GM12891 (cell line): ENCODE results near the gene ADCYAP1. TPM values are rescaled to one million over a fixed set of nuclear protein-coding genes. Genes with fewer than 3 reads are reported as not detected.
"Not testable (repeated sequence)": the region's sequence is repeated elsewhere in the genome, so short reads cannot be mapped to it uniquely, and the experiment has no call there.

Experiments used
- DNase-seq: peaks from one replicate; pipeline ENCODE4 v3.0.0; 2011; ENCODE audit warnings: low spot score; ENCODE audit not compliant: insufficient read length
- FAIRE-seq: peaks from 2 replicates; lab custom pipeline; 2011; peaks lifted over from hg19 to GRCh38; lab: Jason Lieb, UNC
- PAX5 ChIP-seq: IDR thresholded peaks from 2 replicates; pipeline ENCODE4 v1.6.1; 2011; ENCODE audit warnings: low read length, moderate library complexity, mild to moderate bottlenecking; ENCODE audit not compliant: insufficient read depth, severe bottlenecking
- POLR2A ChIP-seq: IDR thresholded peaks from 2 replicates; pipeline ENCODE4 v1.6.1; 2011; ENCODE audit warnings: low read depth, low read length, control low read depth
- POLR2AphosphoS5 ChIP-seq: IDR thresholded peaks from 2 replicates; pipeline ENCODE4 v1.6.1; 2011; ENCODE audit warnings: low read depth, low read length, control low read depth
- POU2F2 ChIP-seq: IDR thresholded peaks from 2 replicates; pipeline ENCODE4 v1.6.1; 2011; ENCODE audit warnings: low read depth, mild to moderate bottlenecking, control low read depth, low read length, moderate library complexity
- SPI1 ChIP-seq: IDR thresholded peaks from 2 replicates; pipeline ENCODE4 v1.6.1; 2011; ENCODE audit warnings: low read depth, low read length, control low read depth
- TAF1 ChIP-seq: IDR thresholded peaks from 2 replicates; pipeline ENCODE4 v1.6.1; 2011; ENCODE audit warnings: low read depth, low read length, control low read depth
- polyA plus RNA-seq: library from polyadenylated mRNA; unstranded; fragments of >200 nt; gene quantifications from one replicate; pipeline ENCODE4 v1.2.1, GENCODE V29; 2012; ENCODE audit warnings: low read depth, missing spikeins, inconsistent platforms; ENCODE audit not compliant: missing spikeins

ADCYAP1 gene
- not detected for polyA plus RNA-seq

DNA sequence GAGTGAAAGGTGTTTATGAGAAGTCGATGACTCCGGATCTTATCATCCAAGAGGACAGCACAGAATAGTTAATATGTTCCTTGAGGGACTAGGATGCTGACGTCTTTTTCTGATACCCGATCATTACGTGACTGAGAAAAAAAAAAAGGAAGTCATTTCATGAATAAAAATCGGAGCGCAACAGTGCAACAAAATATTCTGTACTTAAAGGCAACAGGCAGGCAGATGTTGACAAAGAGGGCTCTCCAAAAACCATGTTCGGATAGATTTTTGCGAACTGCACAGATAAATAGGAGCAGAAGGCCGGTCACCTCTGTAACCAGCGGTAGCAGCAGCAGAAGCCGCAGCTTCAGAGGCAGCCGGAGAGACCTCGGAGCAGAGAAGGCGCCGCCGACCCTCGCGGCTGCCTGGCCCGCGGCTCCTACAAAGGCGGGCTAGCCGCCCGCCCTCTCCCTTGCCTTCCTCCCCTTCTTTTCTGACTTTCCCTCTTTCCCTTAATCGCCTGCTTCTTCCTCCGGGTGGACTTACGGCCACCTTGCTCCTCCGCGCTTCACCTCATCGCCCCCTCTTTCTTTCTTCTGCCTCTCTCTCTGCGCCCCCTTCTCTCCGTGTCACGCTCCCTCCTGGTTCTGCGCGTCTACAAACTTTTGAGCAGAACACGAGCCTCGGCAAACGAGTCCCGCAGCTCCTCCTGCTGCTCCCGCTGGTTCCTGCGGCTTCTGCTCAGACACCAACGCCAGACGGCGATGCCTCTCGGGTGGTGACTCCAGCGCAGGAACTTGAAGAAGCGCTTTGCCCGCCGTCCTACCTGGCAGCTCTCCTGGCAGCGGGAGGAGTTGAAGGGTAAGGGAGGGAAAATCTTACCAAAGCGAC lies at the start of gene ADCYAP1:
ADCYAP1 (plus strand) TSS at position 654 of the 873 bp plus-strand sequence. CDS start 516 bp downstream, outside the sequence.
- FAIRE-seq (no peak), DNase-seq (no peak)
- TF ChIP-seq POU2F2 (no peak), TAF1 (no peak), POLR2A (no peak), PAX5 (no peak), POLR2AphosphoS5 (no peak), SPI1 (no peak)

DNA sequence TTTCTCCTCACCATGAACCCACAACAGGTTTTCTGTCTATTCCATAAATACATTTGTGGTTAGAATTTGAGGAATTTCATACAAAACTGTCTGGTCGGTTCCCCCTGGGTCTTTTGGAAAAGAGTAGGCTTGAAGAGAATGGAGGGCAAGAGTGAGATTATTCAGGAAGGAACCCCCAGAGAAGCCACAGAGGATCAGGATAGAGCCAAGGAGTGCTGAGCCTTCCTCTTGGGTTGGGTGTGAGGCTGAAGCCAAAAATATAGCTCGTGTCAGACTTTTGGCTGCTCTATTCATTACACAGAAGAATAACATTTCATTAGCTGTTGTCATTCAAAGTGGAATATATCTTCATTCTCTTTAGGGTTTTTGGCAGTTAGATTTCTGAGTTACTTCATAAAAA lies 46.7 kb upstream of the ADCYAP1 start:
- TF ChIP-seq SPI1 (no peak), PAX5 (no peak), POLR2AphosphoS5 (no peak), TAF1 (no peak), POU2F2 (no peak), POLR2A (no peak)
- no peak for FAIRE-seq
- DNase-seq, result no peak

DNA sequence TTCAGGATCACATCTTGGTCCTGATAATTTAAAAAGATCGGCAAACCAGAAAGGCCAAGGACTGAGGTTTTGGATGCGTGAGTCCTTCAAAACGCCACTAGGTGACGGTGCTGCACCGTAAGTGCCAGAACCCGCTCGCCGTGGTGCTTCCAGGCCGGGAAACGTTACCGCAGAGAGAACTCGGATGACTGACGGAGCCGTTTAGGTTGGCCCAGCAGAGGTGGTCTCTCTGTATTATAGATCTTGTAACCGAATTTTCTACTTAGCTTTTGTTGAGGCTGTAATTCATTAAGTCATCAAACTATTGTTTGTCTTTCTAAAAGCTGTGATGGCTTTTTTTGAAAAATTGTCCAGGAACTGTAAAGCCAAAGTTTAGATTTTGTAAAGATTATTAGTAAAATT lies 39.8 kb upstream of the ADCYAP1 start:
- DNase-seq (peak; percentile 42), FAIRE-seq (peak; percentile 89)
- TF ChIP-seq TAF1 (no peak), PAX5 (no peak), POLR2A (no peak), POLR2AphosphoS5 (no peak), POU2F2 (no peak), SPI1 (no peak)

DNA sequence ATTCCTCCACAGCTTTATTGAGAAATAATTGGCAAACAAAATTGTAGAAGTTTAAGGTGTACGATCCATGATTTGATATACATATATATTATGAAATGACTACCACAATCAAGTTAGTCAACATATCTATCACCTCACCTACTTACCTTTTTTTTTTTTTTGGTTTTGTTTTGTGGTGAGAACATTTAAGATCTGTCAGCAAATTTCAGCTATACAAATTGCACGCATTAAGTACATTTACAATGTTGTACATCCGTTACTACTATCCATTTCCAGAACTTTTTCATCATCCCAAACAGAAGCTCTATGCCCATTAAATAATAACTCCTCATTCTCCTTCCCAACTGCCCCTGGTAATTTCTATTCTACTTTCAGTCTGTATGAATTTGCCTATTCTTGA lies 37.4 kb upstream of the ADCYAP1 start:
- TF ChIP-seq POLR2AphosphoS5 (no peak), TAF1 (no peak), POU2F2 (no peak), PAX5 (no peak), POLR2A (no peak), SPI1 (no peak)
- DNase-seq (no peak), FAIRE-seq (no peak)

DNA sequence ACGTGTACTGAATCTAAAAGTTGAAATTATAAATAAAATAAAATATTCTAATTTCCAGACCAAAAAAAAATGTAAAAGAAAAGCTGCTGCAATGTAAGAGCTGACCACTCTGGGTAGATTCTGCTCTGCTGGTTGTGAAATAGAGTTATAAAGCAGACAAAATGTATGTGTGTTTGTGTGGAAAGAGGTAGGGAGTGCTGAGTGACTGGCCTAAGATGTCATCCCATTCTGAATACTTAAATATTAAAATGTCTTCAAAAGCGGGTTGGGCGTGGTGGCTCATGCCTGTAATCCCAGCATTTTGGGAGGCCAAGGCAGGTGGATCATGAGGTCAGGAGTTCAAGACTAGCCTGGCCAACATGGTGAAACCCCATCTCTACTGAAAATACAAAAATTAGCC lies 31.2 kb upstream of the ADCYAP1 start:
- not testable (repeated sequence) for FAIRE-seq, DNase-seq

DNA sequence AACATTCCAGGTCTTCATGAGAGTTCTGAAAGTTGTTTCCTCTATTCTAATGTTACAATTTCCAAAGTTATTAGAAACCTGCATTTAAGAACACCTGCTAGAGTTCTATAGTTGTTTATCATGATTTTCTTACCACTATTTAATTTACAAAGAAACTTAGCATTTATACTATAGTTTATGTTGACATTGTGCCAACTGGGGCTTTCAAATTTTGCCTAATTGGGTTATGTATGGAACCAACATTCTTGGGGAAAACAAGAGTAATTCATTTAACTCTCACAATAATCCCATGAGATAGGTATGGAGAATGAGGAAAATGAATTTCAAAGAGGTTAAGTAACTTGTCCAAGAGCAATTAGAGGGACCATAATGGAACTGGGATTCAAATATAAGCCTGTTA lies 28.8 kb upstream of the ADCYAP1 start:
- TF ChIP-seq POU2F2 (no peak), POLR2A (no peak), SPI1 (no peak), PAX5 (no peak), POLR2AphosphoS5 (no peak), TAF1 (no peak)
- no peak for FAIRE-seq
- no peak for DNase-seq

DNA sequence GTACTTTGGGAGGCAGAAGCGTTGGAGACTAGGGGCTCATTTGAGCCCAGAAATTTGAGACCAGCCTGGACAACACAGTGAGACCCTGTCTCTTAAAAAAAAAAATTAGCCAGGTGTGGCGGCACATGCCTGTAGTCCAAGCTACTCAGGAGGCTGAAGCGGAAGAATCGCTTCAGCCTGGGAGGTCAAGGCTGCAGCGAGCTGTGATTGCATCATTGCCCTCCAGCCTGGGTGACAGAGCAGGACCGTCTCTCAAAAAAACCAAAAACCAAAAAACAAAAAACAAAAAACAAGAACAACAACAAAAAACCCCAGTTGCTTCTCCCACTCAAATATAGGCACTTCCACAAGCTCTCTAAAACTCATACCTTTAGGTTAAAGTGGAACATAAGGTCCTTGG lies 27.4 kb upstream of the ADCYAP1 start:
- TF ChIP-seq POU2F2 (no peak), TAF1 (no peak), POLR2A (no peak), SPI1 (no peak), PAX5 (no peak), POLR2AphosphoS5 (no peak)
- FAIRE-seq, result no peak
- DNase-seq, result no peak

DNA sequence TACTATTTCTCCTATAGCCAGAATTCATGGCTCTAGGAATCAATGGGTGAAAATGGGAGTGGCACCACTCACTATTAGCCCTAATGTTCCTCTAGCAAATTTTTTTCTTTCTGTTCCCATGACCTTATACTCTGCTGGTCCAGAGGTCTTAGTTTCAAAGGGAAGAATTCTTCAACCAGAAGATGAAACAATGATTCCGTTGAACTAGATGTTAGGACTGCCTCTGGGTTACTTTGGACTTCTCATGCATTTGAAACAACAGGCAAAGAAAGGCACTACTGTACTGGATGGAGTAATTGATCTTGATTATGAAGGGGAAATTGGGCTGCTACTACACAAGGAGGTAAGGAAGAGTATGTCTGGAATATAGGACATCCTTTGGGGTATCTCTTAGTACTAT lies 18.6 kb upstream of the ADCYAP1 start:
- no peak for TF ChIP-seq POU2F2
- no peak for TF ChIP-seq SPI1
- TF ChIP-seq TAF1, result no peak
- no peak for TF ChIP-seq POLR2AphosphoS5
- no peak for TF ChIP-seq PAX5
- TF ChIP-seq POLR2A, result no peak
- FAIRE-seq, result no peak
- DNase-seq, result no peak

DNA sequence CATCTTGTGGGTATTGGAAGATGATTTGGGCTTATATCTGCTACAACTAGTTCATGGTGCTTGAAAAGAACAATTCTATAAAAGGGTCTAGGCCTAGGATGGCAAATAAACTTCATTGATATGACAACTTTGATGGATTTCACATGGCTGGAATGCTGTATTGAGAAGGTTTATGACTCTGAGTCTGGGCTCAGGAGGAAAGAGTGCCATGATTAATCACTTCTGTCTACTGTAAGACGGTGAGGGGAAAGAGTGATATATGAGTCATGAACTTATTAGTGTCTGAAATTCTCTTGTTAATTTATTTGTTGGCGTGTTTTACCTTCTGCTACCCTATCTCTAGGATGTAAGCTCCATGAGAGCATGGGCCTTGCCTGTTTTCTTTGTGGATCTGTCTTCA lies 17.0 kb upstream of the ADCYAP1 start:
- FAIRE-seq, result no peak
- TF ChIP-seq POU2F2, result no peak
- no peak for TF ChIP-seq POLR2AphosphoS5
- no peak for TF ChIP-seq SPI1
- no peak for TF ChIP-seq TAF1
- no peak for TF ChIP-seq POLR2A
- no peak for TF ChIP-seq PAX5
- DNase-seq, result no peak

DNA sequence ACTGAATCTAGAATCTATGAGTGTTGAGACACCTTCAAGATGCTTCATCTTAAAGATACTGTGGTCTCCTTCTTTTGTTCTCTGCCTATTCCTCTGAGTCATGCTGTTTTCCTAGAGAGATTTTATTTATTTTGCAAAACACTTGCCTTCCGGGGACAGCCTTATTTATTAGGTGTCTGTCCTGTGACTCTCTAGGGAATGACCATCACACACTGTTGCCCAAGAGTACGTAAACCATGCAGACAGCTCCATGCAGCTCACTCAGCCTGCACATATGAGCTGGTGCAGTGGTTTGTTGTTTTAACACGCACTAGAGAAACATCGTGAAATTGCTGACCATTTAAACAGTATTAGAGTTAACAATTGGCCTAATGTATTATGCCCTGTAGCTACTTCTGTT lies 12.4 kb upstream of the ADCYAP1 start:
- no peak for FAIRE-seq
- no peak for DNase-seq
- TF ChIP-seq SPI1 (no peak), PAX5 (no peak), POLR2A (no peak), TAF1 (no peak), POU2F2 (no peak), POLR2AphosphoS5 (no peak)

DNA sequence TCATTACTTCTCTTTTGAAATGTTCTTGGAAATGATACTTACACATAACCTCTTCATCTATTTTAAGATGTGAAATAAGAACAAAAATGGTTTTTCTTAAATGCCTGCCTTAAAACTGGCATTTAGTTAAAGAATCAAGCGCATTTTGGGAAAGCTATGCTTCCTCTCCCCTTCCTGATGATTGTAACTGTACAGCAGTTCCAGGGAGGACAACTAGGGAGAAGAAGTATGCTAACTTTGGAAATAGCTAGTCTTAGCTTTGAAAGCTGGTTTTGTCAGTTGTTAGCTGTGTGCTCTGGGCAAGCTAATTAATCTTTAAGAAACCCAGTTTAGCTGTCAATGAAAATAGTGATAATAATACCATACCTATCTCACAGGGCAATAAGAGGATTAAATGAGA lies 8.4 kb upstream of the ADCYAP1 start:
- DNase-seq (no peak), FAIRE-seq (no peak)
- TF ChIP-seq POU2F2 (no peak), PAX5 (no peak)
